Measurements from ENCODE around the gene FHOD3.
A peak's percentile ranks its signal among the peaks of the same experiment; 100 is the strongest.

The FHOD3 gene

DNA sequence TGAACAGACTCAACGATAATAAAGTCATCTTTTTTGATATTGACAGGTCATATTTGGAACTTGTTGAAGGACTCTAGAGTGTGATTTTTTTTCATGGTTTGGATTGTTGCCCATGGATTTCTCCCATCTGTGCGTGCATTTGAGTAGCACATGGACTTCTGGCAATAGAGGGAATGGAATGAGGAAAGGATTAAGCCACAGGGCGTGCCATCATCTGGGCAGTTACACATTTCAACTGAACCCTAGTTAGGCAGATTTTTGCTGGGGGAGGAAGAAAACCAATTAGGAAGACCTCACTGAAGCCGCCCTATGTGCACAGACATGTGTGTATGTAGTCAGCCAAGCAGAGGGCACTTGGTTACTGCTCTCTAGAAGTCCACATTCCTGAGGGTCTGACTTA, 458.7 kb downstream of the FHOD3 start:
- ChIA-PET POLR2A (no interaction called here), CTCF (interaction anchor here (0.6 to 3.6 kb wide), 6 partner anchors 12 to 662 kb away, joined by 3 to 35 read pairs (median 4); no protein-coding TSS in a partner anchor)
- Histone ChIP-seq H3K9me3 (ENCODE audit: control insufficient read depth, insufficient read depth, low read depth, low read length) (no peaks in the 10 kb centered on the region), H3K4me1 (ENCODE audit: control insufficient read depth, insufficient read depth, low read length) (no peaks in the 10 kb centered on the region), H3K4me3 (ENCODE audit: low read depth, low read length) (no peak overlapping the region), H3K36me3 (ENCODE audit: control insufficient read depth in 2 of 2, insufficient read depth in 1 of 2, low read length in 2 of 2) (peaks cover 0 to under 1% of the 10 kb centered on the region in 2 experiments; a peak in 1 of 3 replicates), H3K27ac (ENCODE audit: extremely low read depth, low read depth, low read length) (no peak overlapping the region)
- no peak for TF ChIP-seq ZNF121 (tag by site-specific recombination; IDR thresholded peaks at IDR 0.05)
- TF ChIP-seq SALL2 (tag by site-specific recombination; IDR thresholded peaks at IDR 0.05; ENCODE audit: borderline replicate concordance), result no peak

DNA sequence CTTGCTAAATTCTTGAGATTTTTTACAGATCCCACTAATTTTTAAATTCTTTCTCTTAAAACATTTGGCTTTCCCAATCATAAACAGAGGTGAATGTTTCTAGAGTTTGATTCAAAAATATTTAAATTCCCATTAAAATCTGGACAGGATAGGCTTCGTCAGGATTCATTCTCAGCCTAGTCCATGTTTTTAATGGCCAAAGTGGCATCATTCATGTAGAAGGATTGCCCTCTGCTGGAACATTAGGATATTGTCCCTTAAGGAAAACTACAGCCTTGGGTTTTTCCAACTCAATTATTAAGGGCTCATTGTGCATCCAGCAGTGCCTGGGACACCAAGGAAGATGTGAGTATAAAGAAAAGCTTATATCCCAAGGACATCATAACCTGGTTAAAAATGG, 459.6 kb downstream of the FHOD3 start:
- POLR2A ChIA-PET, result no interaction called here
- H3K36me3 ChIP-seq (ENCODE audit: control insufficient read depth in 2 of 2, insufficient read depth in 1 of 2, low read length in 2 of 2), result peaks cover 0 to 6% of the 10 kb centered on the region in 2 experiments; a peak in 1 of 3 replicates
- H3K9me3 ChIP-seq (ENCODE audit: control insufficient read depth, insufficient read depth, low read depth, low read length), result no peaks in the 10 kb centered on the region
- CTCF ChIA-PET, result interaction anchor here (0.6 to 3.6 kb wide), 23 partner anchors 8 to 663 kb away, joined by 3 to 35 read pairs (median 3); no protein-coding TSS in a partner anchor
- no peak overlapping the region for H3K27ac ChIP-seq (ENCODE audit: extremely low read depth, low read depth, low read length)
- no peak overlapping the region for H3K4me3 ChIP-seq (ENCODE audit: low read depth, low read length)
- H3K4me1 ChIP-seq (ENCODE audit: control insufficient read depth, insufficient read depth, low read length), result no peaks in the 10 kb centered on the region
- TF ChIP-seq ZNF239 (tag by site-specific recombination; IDR thresholded peaks at IDR 0.05), result no peak
- TF ChIP-seq, protein P1, sequence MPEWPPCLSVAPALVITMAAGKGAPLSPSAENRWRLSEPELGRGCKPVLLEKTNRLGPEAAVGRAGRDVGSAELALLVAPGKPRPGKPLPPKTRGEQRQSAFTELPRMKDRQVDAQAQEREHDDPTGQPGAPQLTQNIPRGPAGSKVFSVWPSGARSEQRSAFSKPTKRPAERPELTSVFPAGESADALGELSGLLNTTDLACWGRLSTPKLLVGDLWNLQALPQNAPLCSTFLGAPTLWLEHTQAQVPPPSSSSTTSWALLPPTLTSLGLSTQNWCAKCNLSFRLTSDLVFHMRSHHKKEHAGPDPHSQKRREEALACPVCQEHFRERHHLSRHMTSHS (tag by site-specific recombination; IDR thresholded peaks at IDR 0.05), result no peak
- TF ChIP-seq, protein P2, sequence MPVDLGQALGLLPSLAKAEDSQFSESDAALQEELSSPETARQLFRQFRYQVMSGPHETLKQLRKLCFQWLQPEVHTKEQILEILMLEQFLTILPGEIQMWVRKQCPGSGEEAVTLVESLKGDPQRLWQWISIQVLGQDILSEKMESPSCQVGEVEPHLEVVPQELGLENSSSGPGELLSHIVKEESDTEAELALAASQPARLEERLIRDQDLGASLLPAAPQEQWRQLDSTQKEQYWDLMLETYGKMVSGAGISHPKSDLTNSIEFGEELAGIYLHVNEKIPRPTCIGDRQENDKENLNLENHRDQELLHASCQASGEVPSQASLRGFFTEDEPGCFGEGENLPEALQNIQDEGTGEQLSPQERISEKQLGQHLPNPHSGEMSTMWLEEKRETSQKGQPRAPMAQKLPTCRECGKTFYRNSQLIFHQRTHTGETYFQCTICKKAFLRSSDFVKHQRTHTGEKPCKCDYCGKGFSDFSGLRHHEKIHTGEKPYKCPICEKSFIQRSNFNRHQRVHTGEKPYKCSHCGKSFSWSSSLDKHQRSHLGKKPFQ (tag by site-specific recombination; IDR thresholded peaks at IDR 0.05), result no peak
- no peak for TF ChIP-seq ZNF777 (tag by site-specific recombination; IDR thresholded peaks at IDR 0.05; ENCODE audit: borderline replicate concordance)
- TF ChIP-seq ZNF416 (tag by site-specific recombination; IDR thresholded peaks at IDR 0.05), result no peak
- peak; percentile 68 for TF ChIP-seq ZNF654 (tag by site-specific recombination; IDR thresholded peaks at IDR 0.05; ENCODE audit: low read depth)
- TF ChIP-seq GLI4 (tag by site-specific recombination; IDR thresholded peaks at IDR 0.05), result no peak
- TF ChIP-seq, protein P3, sequence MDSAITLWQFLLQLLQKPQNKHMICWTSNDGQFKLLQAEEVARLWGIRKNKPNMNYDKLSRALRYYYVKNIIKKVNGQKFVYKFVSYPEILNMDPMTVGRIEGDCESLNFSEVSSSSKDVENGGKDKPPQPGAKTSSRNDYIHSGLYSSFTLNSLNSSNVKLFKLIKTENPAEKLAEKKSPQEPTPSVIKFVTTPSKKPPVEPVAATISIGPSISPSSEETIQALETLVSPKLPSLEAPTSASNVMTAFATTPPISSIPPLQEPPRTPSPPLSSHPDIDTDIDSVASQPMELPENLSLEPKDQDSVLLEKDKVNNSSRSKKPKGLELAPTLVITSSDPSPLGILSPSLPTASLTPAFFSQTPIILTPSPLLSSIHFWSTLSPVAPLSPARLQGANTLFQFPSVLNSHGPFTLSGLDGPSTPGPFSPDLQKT (IDR thresholded peaks at IDR 0.05; ENCODE audit: borderline replicate concordance, low read depth, low read length), result no peak

DNA sequence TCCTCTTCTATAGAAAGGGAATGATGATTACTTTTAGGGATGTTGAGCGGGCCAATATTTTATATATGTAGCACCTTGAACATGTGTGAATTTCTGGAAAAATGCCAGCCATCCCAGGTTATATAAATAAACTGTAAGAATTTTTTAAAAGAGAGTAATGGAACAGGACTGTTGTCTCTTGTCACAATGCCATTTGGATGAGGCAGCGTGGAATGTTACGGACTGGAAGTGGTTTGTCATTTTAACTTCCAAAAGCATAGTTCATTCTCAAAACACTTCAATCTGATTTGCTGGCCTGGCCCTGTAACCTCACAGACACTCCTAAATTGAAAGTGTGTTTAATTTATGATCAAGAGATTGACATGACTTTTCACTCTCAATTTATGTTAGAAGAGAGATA, 460.5 kb downstream of the FHOD3 start:
- no peak overlapping the region for H3K27ac ChIP-seq (ENCODE audit: extremely low read depth, low read depth, low read length)
- no peaks in the 10 kb centered on the region for H3K9me3 ChIP-seq (ENCODE audit: control insufficient read depth, insufficient read depth, low read depth, low read length)
- TF ChIP-seq ZNF266 (tag by site-specific recombination; IDR thresholded peaks at IDR 0.05; ENCODE audit: low read depth) (no peak), ZFP69B (tag by site-specific recombination; IDR thresholded peaks at IDR 0.05) (no peak), ZNF302 (tag by site-specific recombination; IDR thresholded peaks at IDR 0.05; ENCODE audit: low read depth) (no peak), RBAK (tag by site-specific recombination; IDR thresholded peaks at IDR 0.05) (no peak), ZNF146 (tag by site-specific recombination; IDR thresholded peaks at IDR 0.05) (no peak)
- TF ChIP-seq, protein P4, sequence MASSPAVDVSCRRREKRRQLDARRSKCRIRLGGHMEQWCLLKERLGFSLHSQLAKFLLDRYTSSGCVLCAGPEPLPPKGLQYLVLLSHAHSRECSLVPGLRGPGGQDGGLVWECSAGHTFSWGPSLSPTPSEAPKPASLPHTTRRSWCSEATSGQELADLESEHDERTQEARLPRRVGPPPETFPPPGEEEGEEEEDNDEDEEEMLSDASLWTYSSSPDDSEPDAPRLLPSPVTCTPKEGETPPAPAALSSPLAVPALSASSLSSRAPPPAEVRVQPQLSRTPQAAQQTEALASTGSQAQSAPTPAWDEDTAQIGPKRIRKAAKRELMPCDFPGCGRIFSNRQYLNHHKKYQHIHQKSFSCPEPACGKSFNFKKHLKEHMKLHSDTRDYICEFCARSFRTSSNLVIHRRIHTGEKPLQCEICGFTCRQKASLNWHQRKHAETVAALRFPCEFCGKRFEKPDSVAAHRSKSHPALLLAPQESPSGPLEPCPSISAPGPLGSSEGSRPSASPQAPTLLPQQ (tag by site-specific recombination; IDR thresholded peaks at IDR 0.05), result no peak
- no peak overlapping the region for H3K4me3 ChIP-seq (ENCODE audit: low read depth, low read length)
- ChIA-PET CTCF (interaction anchor here (0.6 to 3.6 kb wide), 13 partner anchors 9 to 845 kb away, joined by 3 to 35 read pairs (median 3); no protein-coding TSS in a partner anchor), POLR2A (no interaction called here)
- H3K36me3 ChIP-seq (ENCODE audit: control insufficient read depth in 2 of 2, insufficient read depth in 1 of 2, low read length in 2 of 2), result peaks cover 0 to 6% of the 10 kb centered on the region in 2 experiments; a peak in 1 of 3 replicates
- H3K4me1 ChIP-seq (ENCODE audit: control insufficient read depth, insufficient read depth, low read length), result no peaks in the 10 kb centered on the region
